NCI-H2029 (cell line): Measurements from ENCODE around the gene CCNYL1.

Source experiments
- DNase-seq: peaks from one replicate; lab custom pipeline; 2025; lab: John Stamatoyannopoulos, UW

The CCNYL1 gene

GRCh38 chr2:207766041-207766551, 54.7 kb downstream of the CCNYL1 start:
- DNase-seq, result no peak

DNA sequence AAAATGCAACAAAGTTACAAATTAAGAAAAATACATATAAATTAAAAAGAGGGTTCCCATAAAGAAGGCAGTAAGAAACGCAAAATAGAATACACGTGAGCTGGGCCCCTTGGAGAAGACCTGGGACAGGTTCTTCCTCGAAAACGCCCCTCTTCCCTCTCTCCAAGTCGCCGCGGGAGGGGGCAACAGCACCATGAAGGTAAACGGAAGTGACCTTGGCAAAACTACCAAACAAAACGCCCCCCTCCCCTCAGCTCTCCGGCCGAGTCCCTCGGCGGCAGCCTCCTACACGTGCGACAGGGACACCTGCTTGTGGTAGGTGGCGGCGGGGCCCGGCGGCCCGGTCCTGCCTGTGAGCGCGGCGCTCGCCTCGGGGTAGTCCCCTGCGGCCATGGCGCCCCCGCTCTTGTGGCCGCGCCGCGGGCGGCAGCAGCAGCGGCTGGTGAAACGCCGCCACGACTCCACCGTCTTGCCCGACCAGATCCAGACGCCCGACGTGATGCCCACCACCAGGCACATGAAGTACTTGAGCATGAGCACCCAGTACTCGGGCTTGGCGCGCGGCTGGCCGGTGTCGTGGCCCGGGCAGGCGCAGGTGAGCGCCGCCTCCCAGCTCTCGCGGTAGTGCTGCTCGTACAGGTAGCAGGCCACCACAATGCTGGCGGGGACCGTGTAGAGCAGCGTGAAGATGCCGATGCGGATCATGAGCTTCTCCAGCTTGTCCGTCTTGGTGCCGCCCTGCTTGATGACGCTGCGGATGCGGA, 55.4 kb downstream of the CCNYL1 start:
- DNase-seq, result peak; percentile 50

DNA sequence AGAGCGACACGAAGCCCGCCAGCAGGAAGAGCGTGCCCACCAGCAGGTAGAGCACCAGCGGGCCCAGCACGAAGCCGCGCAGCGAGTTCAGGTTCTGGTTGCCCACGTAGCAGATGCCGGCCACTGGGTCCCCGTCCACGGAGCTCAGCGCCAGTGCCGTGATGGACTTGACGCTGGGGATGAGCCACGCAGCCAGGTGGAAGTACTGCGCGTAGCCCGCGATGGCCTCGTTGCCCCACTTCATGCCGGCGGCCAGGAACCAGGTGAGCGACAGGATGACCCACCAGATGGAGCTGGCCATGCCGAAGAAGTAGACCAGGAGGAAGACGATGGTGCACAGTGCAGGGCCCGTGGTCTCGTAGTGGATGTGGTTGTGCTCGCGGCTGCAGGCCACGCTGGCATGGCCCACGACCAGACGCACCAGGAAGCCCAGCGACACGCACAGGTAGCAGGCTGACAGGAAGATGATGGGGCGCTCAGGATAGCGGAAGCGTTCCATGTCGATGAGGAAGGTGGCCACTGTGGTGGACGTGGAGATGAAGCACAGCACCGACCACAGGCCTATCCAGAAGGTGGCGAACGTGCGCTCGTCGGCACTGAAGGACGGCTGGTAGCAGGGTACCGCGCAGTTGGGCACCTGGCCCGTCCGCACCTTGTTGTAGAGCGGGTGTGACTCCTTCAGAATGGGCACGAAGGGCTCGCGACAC, 56.2 kb downstream of the CCNYL1 start:
- no peak for DNase-seq

DNA sequence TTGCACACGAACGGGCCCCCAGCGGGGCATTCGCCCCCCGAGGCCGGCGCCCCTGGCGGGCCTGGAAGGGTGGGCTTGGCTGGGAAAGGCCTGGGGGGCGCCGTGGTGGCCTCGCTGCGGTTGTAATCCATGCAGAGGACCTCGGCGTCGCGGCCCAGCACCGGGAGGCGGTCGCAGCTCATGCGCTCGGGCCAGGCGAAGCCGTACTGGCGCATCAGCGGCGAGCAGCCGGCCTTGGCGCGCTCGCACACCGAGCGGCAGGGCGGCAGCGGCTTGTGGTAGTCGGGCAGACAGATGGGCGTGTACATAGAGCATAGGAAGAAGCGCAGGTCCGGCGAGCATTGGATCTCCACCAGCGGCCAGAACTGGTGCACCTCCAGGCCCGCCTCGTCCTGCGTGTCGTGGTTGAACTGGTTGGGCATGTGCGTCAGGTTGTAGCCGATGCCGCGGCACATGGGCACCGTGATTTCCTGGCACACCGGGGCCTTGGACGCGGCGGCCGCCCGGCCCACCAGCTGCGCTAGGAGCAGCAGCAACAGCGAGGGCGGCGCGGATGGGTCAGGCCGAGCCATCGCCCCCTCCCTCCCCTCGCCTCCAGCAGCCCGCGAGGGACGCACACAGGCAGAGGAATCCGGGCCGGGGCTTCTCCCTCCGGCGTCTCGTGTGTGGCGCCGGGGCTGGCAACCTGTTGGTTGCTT, 56.9 kb downstream of the CCNYL1 start:
- DNase-seq, result no peak

GRCh38 chr2:207768866-207769596, 57.6 kb downstream of the CCNYL1 start:
- no peak for DNase-seq

GRCh38 chr2:207770602-207771404, 59.4 kb downstream of the CCNYL1 start:
- DNase-seq, result no peak

DNA sequence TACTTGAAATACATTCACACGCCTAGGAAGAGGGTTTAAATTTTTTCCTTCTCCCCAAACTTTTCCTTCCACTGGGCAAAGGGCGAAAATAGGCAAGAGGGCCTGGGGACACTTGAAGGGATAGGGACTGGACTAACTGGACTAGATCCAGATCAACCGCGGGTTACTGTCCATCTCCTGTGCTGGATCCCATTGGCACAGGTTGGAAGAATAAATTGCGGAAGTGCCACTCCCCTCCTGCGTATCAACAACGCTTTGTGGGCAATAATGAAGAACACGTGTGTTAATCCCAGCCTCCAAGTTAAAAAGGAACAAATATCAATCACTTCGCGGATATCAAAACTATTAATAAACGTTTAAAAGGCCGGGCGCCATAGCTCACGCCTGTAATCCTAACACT, 60.0 kb downstream of the CCNYL1 start:
- DNase-seq, result no peak

DNA sequence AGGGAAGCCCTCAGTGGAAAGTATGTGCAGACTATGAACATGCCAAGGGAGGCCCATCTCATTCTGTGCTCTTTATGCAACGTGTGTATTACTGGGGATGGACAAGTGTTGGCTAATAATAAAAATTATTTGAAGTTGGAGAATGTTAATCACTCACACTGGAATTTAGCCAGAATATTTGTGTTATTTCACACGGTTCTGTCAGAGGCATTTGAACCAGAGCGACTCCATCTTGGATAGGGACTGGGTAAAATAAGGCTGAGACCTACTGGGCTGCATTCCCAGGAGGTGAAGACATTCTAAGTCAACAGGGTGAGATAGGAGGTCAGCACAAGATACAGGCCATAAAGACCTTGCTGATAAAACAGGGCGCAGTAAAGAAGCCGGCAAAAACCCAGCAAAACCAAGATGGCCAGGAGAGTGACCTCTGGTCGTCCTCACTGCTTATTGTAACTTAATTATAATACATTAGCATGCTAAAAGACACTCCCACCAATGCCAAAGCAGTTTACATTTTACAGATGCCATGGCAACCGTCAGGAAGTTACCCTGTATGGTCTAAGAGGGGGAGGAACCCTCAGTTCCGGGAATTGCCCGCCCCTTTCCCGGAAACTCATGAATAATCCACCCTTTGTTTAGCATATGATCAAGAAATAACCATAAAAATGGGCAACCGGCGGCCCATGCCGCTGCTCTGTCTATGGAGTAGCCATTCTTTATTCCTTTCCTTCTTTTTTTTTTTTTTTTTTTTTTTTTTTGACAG, 60.8 kb downstream of the CCNYL1 start:
- no peak for DNase-seq

DNA sequence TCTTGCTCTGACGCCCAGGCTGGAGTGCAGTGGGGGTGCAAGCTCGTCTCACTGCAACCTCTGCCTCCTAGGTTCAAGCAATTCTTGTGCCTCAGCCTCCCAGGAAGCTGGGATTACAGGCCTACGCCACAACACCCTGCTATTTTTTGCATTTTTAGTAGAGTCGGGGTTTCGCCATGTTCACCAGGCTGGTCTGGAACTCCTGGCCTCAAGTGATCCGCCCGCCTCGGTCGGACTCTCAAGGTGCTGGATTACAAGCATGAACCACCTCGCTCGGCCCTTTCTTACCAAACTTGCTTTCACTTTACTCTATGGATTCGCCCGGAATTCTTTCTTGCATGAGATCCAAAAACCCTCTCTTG, 61.4 kb downstream of the CCNYL1 start:
- no peak for DNase-seq

GRCh38 chr2:207775473-207775872, 64.0 kb downstream of the CCNYL1 start:
- no peak for DNase-seq

GRCh38 chr2:207777124-207777523, 65.7 kb downstream of the CCNYL1 start:
- no peak for DNase-seq

DNA sequence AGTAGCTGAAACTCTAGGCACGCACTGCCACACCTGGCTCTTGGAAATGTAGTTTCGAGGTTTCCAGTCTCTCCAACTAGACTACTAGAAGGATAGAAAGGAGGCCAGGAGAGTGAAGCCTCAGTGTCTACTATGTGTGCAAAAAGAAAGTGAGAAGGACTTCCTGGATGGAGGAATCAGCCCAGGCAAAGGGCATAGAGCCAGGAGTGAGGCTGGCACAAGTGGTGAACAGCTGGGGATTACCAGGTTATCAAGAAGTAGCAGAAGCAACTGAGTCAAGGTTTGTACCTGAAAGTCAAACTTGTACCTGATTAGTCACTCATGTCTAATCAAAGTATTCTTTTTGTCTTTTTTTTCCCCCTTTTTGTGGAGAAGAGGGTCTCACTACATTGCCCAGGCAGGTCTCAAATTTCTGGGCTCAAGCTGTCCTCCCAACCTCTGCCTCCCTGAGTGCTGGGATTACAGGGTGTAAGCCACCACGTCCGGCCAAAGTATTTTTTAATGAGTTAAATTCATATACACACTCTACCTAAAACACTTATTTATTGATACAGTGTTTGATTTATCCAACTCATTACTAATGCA, 67.0 kb downstream of the CCNYL1 start:
- DNase-seq, result no peak

- DNase-seq, result no peak
Observed at GRCh38 chr2:207779523-207779922, 68.1 kb downstream of the CCNYL1 start.

- DNase-seq, result no peak
Observed at GRCh38 chr2:207782238-207783030, 71.0 kb downstream of the CCNYL1 start.

GRCh38 chr2:207783514-207783913, 72.1 kb downstream of the CCNYL1 start:
- DNase-seq, result no peak

DNA sequence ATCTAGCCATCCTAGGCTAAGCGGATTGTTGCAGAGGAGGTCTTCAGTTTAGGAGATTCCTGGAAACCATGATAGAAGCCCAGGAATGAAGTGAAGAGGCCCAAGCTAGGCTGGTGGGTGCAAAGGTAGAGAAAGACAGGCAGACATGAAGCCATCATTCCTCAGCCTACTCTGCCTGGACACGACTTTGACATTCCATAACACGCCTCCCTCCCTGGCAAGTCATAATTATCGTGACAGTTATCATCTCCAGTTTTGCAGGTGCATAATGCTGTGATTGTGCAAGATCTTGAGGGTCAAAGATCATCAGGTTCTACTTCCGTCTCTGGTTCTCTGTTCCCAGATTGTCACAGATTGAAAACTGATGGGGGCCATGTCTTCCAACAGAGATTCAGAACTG, 73.5 kb downstream of the CCNYL1 start:
- DNase-seq, result no peak

DNA sequence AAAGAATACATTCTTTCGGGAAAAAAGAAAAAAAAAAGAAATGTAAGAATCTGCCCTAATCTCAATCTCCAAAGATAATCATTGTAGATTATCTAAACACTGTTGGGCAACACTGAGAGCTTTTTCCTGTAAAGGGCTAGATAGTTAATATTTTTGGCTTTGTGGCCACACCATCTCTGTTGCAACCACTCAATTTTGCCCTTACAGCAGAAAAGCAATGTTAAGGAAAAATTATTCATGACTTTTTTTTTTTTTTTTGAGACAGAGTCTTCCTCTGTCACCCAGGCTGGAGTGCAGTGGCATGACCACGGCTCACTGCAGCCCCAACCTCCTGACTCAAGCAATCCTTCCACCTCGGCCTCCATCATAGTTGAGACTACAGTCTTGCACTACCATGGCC, 75.6 kb downstream of the CCNYL1 start:
- DNase-seq, result no peak

- DNase-seq, result no peak
Observed at GRCh38 chr2:207787800-207788199, 76.4 kb downstream of the CCNYL1 start.

GRCh38 chr2:207790898-207791297, 79.5 kb downstream of the CCNYL1 start:
- DNase-seq, result no peak
